ENCODE measurements around the gene RFNG.

Gene RFNG

GRCh38 chr17:82013341-82013740, 38.3 kb downstream of the RFNG start:
- no peaks in the 10 kb centered on the region for H3K27me3 ChIP-seq (ENCODE audit: insufficient read depth, poor library complexity, severe bottlenecking)
- no peak for TF ChIP-seq REST (IDR thresholded peaks at IDR 0.05; ENCODE audit: insufficient replicate concordance, low read depth)
- no peak for TF ChIP-seq CTCF (IDR thresholded peaks at IDR 0.05; ENCODE audit: insufficient read depth, low read length)
- H3K27ac ChIP-seq (replicated peaks): no peak overlapping the region
- no peak overlapping the region for H3K4me3 ChIP-seq (replicated peaks; ENCODE audit: insufficient read depth, low read length)
- no peak for DNase-seq (ENCODE audit: low read depth in 1 of 2, low spot score in 1 of 2)

GRCh38 chr17:82012640-82013295, 38.8 kb downstream of the RFNG start:
- H3K27me3 ChIP-seq (ENCODE audit: insufficient read depth, poor library complexity, severe bottlenecking): no peaks in the 10 kb centered on the region
- H3K4me3 ChIP-seq (replicated peaks; ENCODE audit: insufficient read depth, low read length): no peak overlapping the region
- TF ChIP-seq POLR2AphosphoS5 (IDR thresholded peaks at IDR 0.05; ENCODE audit: low read depth) (no peak), CTCF (IDR thresholded peaks at IDR 0.05; ENCODE audit: insufficient read depth, low read length) (no peak), REST (IDR thresholded peaks at IDR 0.05; ENCODE audit: insufficient replicate concordance, low read depth) (no peak), GABPA (IDR thresholded peaks at IDR 0.05; ENCODE audit: low read depth) (no peak), SPI1 (IDR thresholded peaks at IDR 0.05; ENCODE audit: borderline replicate concordance, low read depth) (no peak)
- H3K27ac ChIP-seq (replicated peaks): no peak overlapping the region
- DNase-seq (ENCODE audit: low read depth in 1 of 2, low spot score in 1 of 2): no peak

GRCh38 chr17:82012261-82012639, 39.4 kb downstream of the RFNG start:
- DNase-seq (ENCODE audit: low read depth in 1 of 2, low spot score in 1 of 2): no peak
- H3K27ac ChIP-seq (replicated peaks): no peak overlapping the region
- no peaks in the 10 kb centered on the region for H3K27me3 ChIP-seq (ENCODE audit: insufficient read depth, poor library complexity, severe bottlenecking)
- TF ChIP-seq GABPA (IDR thresholded peaks at IDR 0.05; ENCODE audit: low read depth) (no peak), SPI1 (IDR thresholded peaks at IDR 0.05; ENCODE audit: borderline replicate concordance, low read depth) (no peak), REST (IDR thresholded peaks at IDR 0.05; ENCODE audit: insufficient replicate concordance, low read depth) (no peak), CTCF (IDR thresholded peaks at IDR 0.05; ENCODE audit: insufficient read depth, low read length) (no peak), POLR2AphosphoS5 (IDR thresholded peaks at IDR 0.05; ENCODE audit: low read depth) (no peak)
- H3K4me3 ChIP-seq (replicated peaks; ENCODE audit: insufficient read depth, low read length): no peak overlapping the region
